GM12872 (cell line): ENCODE measurements around the gene KSR2.

Experiments
- CTCF ChIP-seq: IDR thresholded peaks from 3 replicates; pipeline ENCODE4 v1.5.1; 2011; ENCODE audit warnings: low read depth, mild to moderate bottlenecking, low read length, moderate library complexity; ENCODE audit not compliant: insufficient read depth

The KSR2 gene

GRCh38 chr12:117513353-117513752, 455.4 kb downstream of the KSR2 start:
- TF ChIP-seq CTCF: no peak

- no peak for TF ChIP-seq CTCF
Observed at GRCh38 chr12:117508468-117508867, 460.3 kb downstream of the KSR2 start.

GRCh38 chr12:117507548-117507947, 461.2 kb downstream of the KSR2 start:
- no peak for TF ChIP-seq CTCF

GRCh38 chr12:117506333-117506732, 462.5 kb downstream of the KSR2 start:
- no peak for TF ChIP-seq CTCF

GRCh38 chr12:117502633-117503032, 466.2 kb downstream of the KSR2 start:
- TF ChIP-seq CTCF: no peak

GRCh38 chr12:117502233-117502632, 466.6 kb downstream of the KSR2 start:
- no peak for TF ChIP-seq CTCF

GRCh38 chr12:117501076-117501869, 467.5 kb downstream of the KSR2 start:
- no peak for TF ChIP-seq CTCF
